Measurements from ENCODE around the gene SMAGP. TPM values are rescaled to one million over a fixed set of nuclear protein-coding genes. Genes with fewer than 3 reads are reported as not detected.
"Not testable (repeated sequence)": the region's sequence is repeated elsewhere in the genome, so short reads cannot be mapped to it uniquely, and the experiment has no call there.

The SMAGP gene
- total RNA-seq, 3 donors from 2014 or later: 0.76 to 0.87 (median 0.79) TPM

GRCh38 chr12:51281202-51281924 is 11.1 kb upstream of the SMAGP start:
- no peaks in the 10 kb centered on the region for H3K9me3 Mint-ChIP-seq
- no peaks in the 10 kb centered on the region for H3K27me3 Mint-ChIP-seq (ENCODE audit: low read depth)
- H3K36me3 Mint-ChIP-seq (ENCODE audit: insufficient read depth): peaks cover 15% of the 10 kb centered on the region
- DNase-seq (no peak), ATAC-seq (no peak)
- peaks cover 6% of the 10 kb centered on the region for H3K4me1 Mint-ChIP-seq (ENCODE audit: low read depth)
- no peak overlapping the region for H3K4me3 Mint-ChIP-seq

GRCh38 chr12:51275088-51275487 is 4.9 kb upstream of the SMAGP start:
- Mint-ChIP-seq H3K36me3 (ENCODE audit: insufficient read depth) (no peaks in the 10 kb centered on the region), H3K4me3 (no peak overlapping the region), H3K27me3 (ENCODE audit: low read depth) (no peaks in the 10 kb centered on the region), H3K4me1 (ENCODE audit: low read depth) (peaks cover 8% of the 10 kb centered on the region), H3K9me3 (no peaks in the 10 kb centered on the region)
- no peak for ATAC-seq
- DNase-seq: no peak

- H3K4me1 Mint-ChIP-seq (ENCODE audit: low read depth): peaks cover 17% of the 10 kb centered on the region
- DNase-seq; H3K4me3 Mint-ChIP-seq; H3K36me3 Mint-ChIP-seq (ENCODE audit: insufficient read depth); H3K27me3 Mint-ChIP-seq (ENCODE audit: low read depth); ATAC-seq; H3K9me3 Mint-ChIP-seq: not testable (repeated sequence)
Observed at GRCh38 chr12:51272810-51273209, 2.6 kb upstream of the SMAGP start.

GRCh38 chr12:51270951-51271518 is 820 bp upstream of the SMAGP start:
- DNase-seq: no peak
- Mint-ChIP-seq H3K9me3 (no peaks in the 10 kb centered on the region), H3K4me1 (ENCODE audit: low read depth) (peaks cover 19% of the 10 kb centered on the region), H3K36me3 (ENCODE audit: insufficient read depth) (no peaks in the 10 kb centered on the region), H3K27me3 (ENCODE audit: low read depth) (no peaks in the 10 kb centered on the region), H3K4me3 (peak overlapping the region; percentile 88)
- ATAC-seq: peak; percentile 49 to 56

- peaks cover 2% of the 10 kb centered on the region for H3K36me3 Mint-ChIP-seq (ENCODE audit: insufficient read depth)
- no peaks in the 10 kb centered on the region for H3K9me3 Mint-ChIP-seq
- ATAC-seq: peak; percentile 56 to 65
- peak; percentile 61 for DNase-seq
- no peaks in the 10 kb centered on the region for H3K27me3 Mint-ChIP-seq (ENCODE audit: low read depth)
- H3K4me3 Mint-ChIP-seq: peak overlapping the region; percentile 77
- peaks cover 28% of the 10 kb centered on the region for H3K4me1 Mint-ChIP-seq (ENCODE audit: low read depth)
Observed at GRCh38 chr12:51269174-51270066, 795 bp downstream of the SMAGP start.

- DNase-seq (no peak), ATAC-seq (peak; percentile 84 to 85)
- H3K4me1 Mint-ChIP-seq (ENCODE audit: low read depth): peaks cover 26% of the 10 kb centered on the region
- H3K36me3 Mint-ChIP-seq (ENCODE audit: insufficient read depth): peaks cover 2% of the 10 kb centered on the region
- H3K27me3 Mint-ChIP-seq (ENCODE audit: low read depth): no peaks in the 10 kb centered on the region
- no peak overlapping the region for H3K4me3 Mint-ChIP-seq
- H3K9me3 Mint-ChIP-seq: no peaks in the 10 kb centered on the region
Observed at GRCh38 chr12:51265024-51265423, 5.2 kb downstream of the SMAGP start.

- H3K36me3 Mint-ChIP-seq (ENCODE audit: insufficient read depth): peaks cover 2% of the 10 kb centered on the region
- no peaks in the 10 kb centered on the region for H3K9me3 Mint-ChIP-seq
- no peak overlapping the region for H3K4me3 Mint-ChIP-seq
- H3K27me3 Mint-ChIP-seq (ENCODE audit: low read depth): no peaks in the 10 kb centered on the region
- DNase-seq (no peak), ATAC-seq (no peak)
- peaks cover 24% of the 10 kb centered on the region for H3K4me1 Mint-ChIP-seq (ENCODE audit: low read depth)
Observed at GRCh38 chr12:51264297-51264696, 5.9 kb downstream of the SMAGP start.

GRCh38 chr12:51263341-51263740 is 6.9 kb downstream of the SMAGP start:
- DNase-seq: no peak
- Mint-ChIP-seq H3K36me3 (ENCODE audit: insufficient read depth) (peaks cover 2% of the 10 kb centered on the region), H3K9me3 (no peaks in the 10 kb centered on the region), H3K4me1 (ENCODE audit: low read depth) (peaks cover 17% of the 10 kb centered on the region), H3K27me3 (ENCODE audit: low read depth) (no peaks in the 10 kb centered on the region), H3K4me3 (no peak overlapping the region)
- ATAC-seq: no peak

- H3K9me3 Mint-ChIP-seq: no peaks in the 10 kb centered on the region
- H3K27me3 Mint-ChIP-seq (ENCODE audit: low read depth): no peaks in the 10 kb centered on the region
- peak in 1 of 2 donors; percentile 25 for ATAC-seq
- H3K4me1 Mint-ChIP-seq (ENCODE audit: low read depth): peaks cover 16% of the 10 kb centered on the region
- peaks cover 2% of the 10 kb centered on the region for H3K36me3 Mint-ChIP-seq (ENCODE audit: insufficient read depth)
- DNase-seq: no peak
- H3K4me3 Mint-ChIP-seq: no peak overlapping the region
Observed at GRCh38 chr12:51262758-51263177, 7.4 kb downstream of the SMAGP start.

- not testable (repeated sequence) for H3K27me3 Mint-ChIP-seq (ENCODE audit: low read depth); ATAC-seq; H3K9me3 Mint-ChIP-seq; DNase-seq; H3K36me3 Mint-ChIP-seq (ENCODE audit: insufficient read depth); H3K4me3 Mint-ChIP-seq; H3K4me1 Mint-ChIP-seq (ENCODE audit: low read depth)
Observed at GRCh38 chr12:51259600-51259999, 10.6 kb downstream of the SMAGP start.

GRCh38 chr12:51254536-51254935 is 15.7 kb downstream of the SMAGP start:
- H3K4me3 Mint-ChIP-seq: no peak overlapping the region
- H3K9me3 Mint-ChIP-seq: no peaks in the 10 kb centered on the region
- ATAC-seq (no peak), DNase-seq (no peak)
- no peaks in the 10 kb centered on the region for H3K4me1 Mint-ChIP-seq (ENCODE audit: low read depth)
- peaks cover 3% of the 10 kb centered on the region for H3K36me3 Mint-ChIP-seq (ENCODE audit: insufficient read depth)
- no peaks in the 10 kb centered on the region for H3K27me3 Mint-ChIP-seq (ENCODE audit: low read depth)

- H3K27me3 Mint-ChIP-seq (ENCODE audit: low read depth): no peaks in the 10 kb centered on the region
- peaks cover 3% of the 10 kb centered on the region for H3K4me1 Mint-ChIP-seq (ENCODE audit: low read depth)
- no peak overlapping the region for H3K4me3 Mint-ChIP-seq
- H3K36me3 Mint-ChIP-seq (ENCODE audit: insufficient read depth): peaks cover 3% of the 10 kb centered on the region
- no peaks in the 10 kb centered on the region for H3K9me3 Mint-ChIP-seq
- DNase-seq: no peak
- no peak for ATAC-seq
Observed at GRCh38 chr12:51253276-51253675, 16.9 kb downstream of the SMAGP start.

GRCh38 chr12:51247523-51248206 is 22.6 kb downstream of the SMAGP start:
- no peaks in the 10 kb centered on the region for H3K27me3 Mint-ChIP-seq (ENCODE audit: low read depth)
- H3K4me3 Mint-ChIP-seq: no peak overlapping the region
- ATAC-seq (no peak), DNase-seq (no peak)
- peaks cover 44% of the 10 kb centered on the region for H3K4me1 Mint-ChIP-seq (ENCODE audit: low read depth)
- H3K36me3 Mint-ChIP-seq (ENCODE audit: insufficient read depth): peaks cover 10% of the 10 kb centered on the region
- H3K9me3 Mint-ChIP-seq: no peaks in the 10 kb centered on the region

GRCh38 chr12:51246254-51246853 is 23.9 kb downstream of the SMAGP start:
- ATAC-seq (peak; percentile 52 to 69), DNase-seq (peak; percentile 15)
- Mint-ChIP-seq H3K4me3 (peak overlapping the region; percentile 33), H3K9me3 (no peaks in the 10 kb centered on the region), H3K27me3 (ENCODE audit: low read depth) (no peaks in the 10 kb centered on the region), H3K4me1 (ENCODE audit: low read depth) (peaks cover 53% of the 10 kb centered on the region), H3K36me3 (ENCODE audit: insufficient read depth) (peaks cover 17% of the 10 kb centered on the region)

Data from activated T-cell treated with anti-CD3 and anti-CD28 coated beads, Interleukin-2, amount 50 U/mL, for 4 hours (primary cell).